GM23338 (cell line): ENCODE results near the gene NT5C2.

Experiments
- CREB1 ChIP-seq: fragments of 250-450 bp; sonication (Bioruptor Pico); IDR thresholded peaks from 2 replicates; pipeline ENCODE4 v1.5.0; 2020; ENCODE audit warnings: low read depth, mild to moderate bottlenecking, moderate library complexity
- CTCF ChIP-seq, 2 experiments: fragments of 200-600 bp in 1 of 2; sonication (generic) in 1 of 2; conservative IDR thresholded peaks; 2 replicates each; pipeline versions ENCODE4 v1.5.1 to v1.6.1; 2016 to 2017; ENCODE audit warnings: antibody characterized with exemption in 2 of 2, low read depth in 2 of 2, mild to moderate bottlenecking in 2 of 2, moderate library complexity in 1 of 2
- ETS1 ChIP-seq: IDR thresholded peaks from 2 replicates; pipeline ENCODE4 v1.6.1; 2016; ENCODE audit warnings: antibody characterized with exemption
- EZH2 ChIP-seq: fragments of 200-600 bp; sonication (generic); IDR thresholded peaks from one replicate; pipeline ENCODE4 v1.8.0; 2017; ENCODE audit warnings: antibody characterized with exemption, mild to moderate bottlenecking, low read depth; ENCODE audit not compliant: unreplicated experiment
- EZH2phosphoT487 ChIP-seq: fragments of 200-600 bp; sonication (generic); IDR thresholded peaks from one replicate; pipeline ENCODE4 v1.8.1; 2018; ENCODE audit warnings: antibody characterized with exemption; ENCODE audit not compliant: unreplicated experiment
- JUNB ChIP-seq: IDR thresholded peaks from one replicate; pipeline ENCODE4 v1.6.1; 2016; ENCODE audit warnings: antibody characterized with exemption; ENCODE audit not compliant: unreplicated experiment
- POLR2AphosphoS5 ChIP-seq: IDR thresholded peaks from 2 replicates; pipeline ENCODE4 v1.6.1; 2016; ENCODE audit warnings: antibody characterized with exemption, low read depth
- REST ChIP-seq: IDR thresholded peaks from one replicate; pipeline ENCODE4 v1.6.1; 2018; ENCODE audit warnings: antibody characterized with exemption; ENCODE audit not compliant: unreplicated experiment
- ZNF114 ChIP-seq: fragments of 250-450 bp; sonication (Bioruptor Pico); IDR thresholded peaks from 2 replicates; pipeline ENCODE4 v1.5.0; 2020; ENCODE audit warnings: mild to moderate bottlenecking, moderate library complexity

- no peak for TF ChIP-seq JUNB
- TF ChIP-seq CTCF (conservative IDR thresholded peaks at IDR 0.05; ENCODE audit: low read depth in 2 of 2) = no peak
- no peak for TF ChIP-seq ETS1
- TF ChIP-seq POLR2AphosphoS5 = no peak
- no peak for TF ChIP-seq EZH2
- TF ChIP-seq EZH2phosphoT487 = no peak
- no peak for TF ChIP-seq REST
- no peak for TF ChIP-seq CREB1 (CRISPR knock-in tag)
- no peak for TF ChIP-seq ZNF114 (CRISPR knock-in tag)
Measured at GRCh38 chr10:103241262-103242011, 48.4 kb upstream of the NT5C2 start.
